Panc1 (cell line): ENCODE data around the gene MB21D2. TPM values are rescaled to one million over a fixed set of nuclear protein-coding genes. Genes with fewer than 3 reads are reported as not detected.

Source experiments
- ATAC-seq: fragments of 200-7000 bp; cut with Tn5 transposase; 2 replicates; pipeline ENCODE4 v1.9.1; 2020; ENCODE audit warnings: mild to moderate bottlenecking, moderate library complexity
- BruUV-seq: library from RNA; stranded (reverse); fragments of 400-500 nt; replicated peaks from 2 replicates; lab custom pipeline; 2021; lab: Mats Ljungman, UMichigan
- CTCF ChIA-PET: fragments of 300-600 bp; sonication (Branson Sonifier 250); formaldehyde crosslinking; loops from one replicate; lab custom pipeline; 2022; ENCODE audit warnings: antibody characterized with exemption; lab: Charles Lee
- POLR2A ChIA-PET: fragments of 300-600 bp; sonication (Branson Sonifier 250); formaldehyde crosslinking; loops from one replicate; lab custom pipeline; 2022; ENCODE audit warnings: antibody characterized with exemption; lab: Charles Lee
- DNase-seq: peaks from one replicate; pipeline ENCODE4 v3.0.0-alpha.2; 2010; ENCODE audit warnings: low read depth, low spot score
- H3K27ac ChIP-seq: 2 replicates; pipeline ENCODE4 v1.5.1; 2011; ENCODE audit warnings: mild to moderate bottlenecking, low read length, inconsistent platforms
- H3K27me3 ChIP-seq: fragments of 200-500 bp; sonication (Bioruptor generic); 2 replicates; pipeline ENCODE4 v1.6.0; 2014; ENCODE audit warnings: low read length, inconsistent platforms; ENCODE audit not compliant: control insufficient read depth, insufficient read depth
- H3K36me3 ChIP-seq: fragments of 200-500 bp; sonication (Bioruptor generic); 2 replicates; pipeline ENCODE4 v1.5.1; 2014; ENCODE audit warnings: inconsistent platforms, mild to moderate bottlenecking, low read length, moderate library complexity; ENCODE audit not compliant: control insufficient read depth, insufficient read depth
- H3K4me1 ChIP-seq: 2 replicates; pipeline ENCODE4 v1.5.1; 2011; ENCODE audit warnings: inconsistent platforms, mild to moderate bottlenecking, low read length, moderate library complexity; ENCODE audit not compliant: control insufficient read depth, insufficient read depth
- H3K4me3 ChIP-seq, 2 experiments: 2 replicates each; pipeline ENCODE4 v1.5.1; 2011 to 2012; ENCODE audit warnings: low read depth in 2 of 2, low read length in 2 of 2, mild to moderate bottlenecking in 2 of 2, inconsistent platforms in 1 of 2, moderate library complexity in 1 of 2
- H3K9me3 ChIP-seq: fragments of 200-500 bp; sonication (Bioruptor generic); 2 replicates; pipeline ENCODE4 v1.5.1; 2014; ENCODE audit warnings: low read depth, mild to moderate bottlenecking, inconsistent platforms, low read length, moderate library complexity; ENCODE audit not compliant: control insufficient read depth, insufficient read depth
- POLR2AphosphoS5 ChIP-seq: IDR thresholded peaks from 2 replicates; pipeline ENCODE4 v1.6.1; 2012; ENCODE audit warnings: mild to moderate bottlenecking, low read depth, low read length, moderate library complexity
- SIN3A ChIP-seq: IDR thresholded peaks from 2 replicates; pipeline ENCODE4 v1.6.1; 2012; ENCODE audit warnings: low read depth, mild to moderate bottlenecking, low read length, moderate library complexity, borderline replicate concordance; ENCODE audit not compliant: insufficient read depth
- TCF7L2 ChIP-seq: IDR thresholded peaks from 2 replicates; pipeline ENCODE4 v1.6.1; 2011; ENCODE audit warnings: mild to moderate bottlenecking, low read depth, low read length, inconsistent platforms
- in situ Hi-C: cut with HindIII; loops from 2 replicates; pipeline ENCODE4 v1.10.0; 2016; ENCODE audit warnings: low sequenced_read_pairs, low pct_unique_long_range_greater_than_20kb
- intact Hi-C: fragments of 100-400 bp; cut with micrococcal nuclease; formaldehyde crosslinking; loops from one replicate; pipeline ENCODE4 v1.10.0; 2022; ENCODE audit not compliant: unreplicated experiment
- total RNA-seq: library from RNA; stranded (reverse); gene quantifications from one replicate; pipeline ENCODE4 v1.2.1, GENCODE V29; 2021; ENCODE audit not compliant: unreplicated experiment
- TF ChIP-seq, protein P1 (sequence below): fragments of 450-650 bp; IDR thresholded peaks from 2 replicates; pipeline ENCODE4 v1.5.1; 2017; ENCODE audit warnings: mild to moderate bottlenecking
- TF ChIP-seq, protein P2 (sequence below), 2 experiments: IDR thresholded peaks; 2 replicates each; pipeline ENCODE4 v1.6.1; 2011 to 2012; ENCODE audit warnings: low read depth in 2 of 2, control low read depth in 1 of 2, low read length in 1 of 2, mild to moderate bottlenecking in 1 of 2, moderate library complexity in 1 of 2; ENCODE audit not compliant: insufficient read depth in 1 of 2

Gene MB21D2
- total RNA-seq, 1 experiment from 2014 or later: 7.8 TPM

DNA sequence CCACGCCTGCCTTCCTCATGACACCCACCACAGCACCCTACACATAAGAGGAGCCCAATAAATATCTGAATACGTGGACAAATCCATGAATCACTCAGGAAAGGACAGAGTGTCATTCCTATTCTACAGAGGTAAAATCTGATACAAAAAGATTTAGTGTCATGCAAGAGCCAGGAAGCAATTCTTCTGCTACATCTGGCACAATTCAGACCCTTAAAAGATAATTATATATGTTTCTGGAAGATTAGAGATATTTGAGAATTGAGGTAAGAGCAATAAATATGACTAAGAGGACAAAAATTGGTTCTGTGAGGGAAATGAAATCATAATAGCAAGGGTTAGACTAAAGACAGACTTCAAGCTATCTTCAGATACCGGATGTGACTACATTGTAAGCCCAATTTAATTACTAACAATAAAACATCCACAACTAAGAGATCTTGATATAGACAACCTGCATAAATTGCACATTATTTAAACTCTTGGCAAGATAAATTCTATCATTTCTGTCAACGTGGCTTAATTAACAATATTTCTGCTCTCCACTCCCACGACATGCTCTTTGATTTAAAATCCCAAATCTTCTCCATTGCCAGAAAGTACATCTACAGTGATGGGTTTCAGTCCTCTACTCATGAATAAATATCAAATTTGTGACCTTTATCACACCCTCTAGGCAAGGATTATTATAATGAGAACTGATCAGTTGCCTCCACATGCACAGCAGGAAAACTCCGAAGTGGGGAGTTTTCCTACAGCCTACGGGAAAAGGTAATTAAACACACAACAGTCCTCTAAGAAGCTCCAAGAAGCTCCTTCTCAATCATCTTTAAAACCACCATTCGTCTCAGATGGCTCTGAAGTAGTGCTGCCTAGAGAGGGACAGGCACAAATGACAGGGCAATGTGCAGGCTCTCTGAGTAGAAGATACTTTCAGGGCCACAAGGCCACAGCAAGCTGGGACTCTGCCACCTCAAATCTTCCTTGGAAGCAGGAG lies 32.6 kb downstream of the MB21D2 start:
- no peak overlapping the region for H3K4me3 ChIP-seq
- in situ Hi-C loops: no loop called here
- CTCF ChIA-PET: interaction anchor here (0.6 kb wide), 1 partner anchor 901 kb away, joined by 4 read pairs; no protein-coding TSS in a partner anchor
- intact Hi-C loops: loop anchor here (5.0 kb wide), 1 partner anchor 53 kb away; no protein-coding TSS in a partner anchor
- TF ChIP-seq, protein P1, sequence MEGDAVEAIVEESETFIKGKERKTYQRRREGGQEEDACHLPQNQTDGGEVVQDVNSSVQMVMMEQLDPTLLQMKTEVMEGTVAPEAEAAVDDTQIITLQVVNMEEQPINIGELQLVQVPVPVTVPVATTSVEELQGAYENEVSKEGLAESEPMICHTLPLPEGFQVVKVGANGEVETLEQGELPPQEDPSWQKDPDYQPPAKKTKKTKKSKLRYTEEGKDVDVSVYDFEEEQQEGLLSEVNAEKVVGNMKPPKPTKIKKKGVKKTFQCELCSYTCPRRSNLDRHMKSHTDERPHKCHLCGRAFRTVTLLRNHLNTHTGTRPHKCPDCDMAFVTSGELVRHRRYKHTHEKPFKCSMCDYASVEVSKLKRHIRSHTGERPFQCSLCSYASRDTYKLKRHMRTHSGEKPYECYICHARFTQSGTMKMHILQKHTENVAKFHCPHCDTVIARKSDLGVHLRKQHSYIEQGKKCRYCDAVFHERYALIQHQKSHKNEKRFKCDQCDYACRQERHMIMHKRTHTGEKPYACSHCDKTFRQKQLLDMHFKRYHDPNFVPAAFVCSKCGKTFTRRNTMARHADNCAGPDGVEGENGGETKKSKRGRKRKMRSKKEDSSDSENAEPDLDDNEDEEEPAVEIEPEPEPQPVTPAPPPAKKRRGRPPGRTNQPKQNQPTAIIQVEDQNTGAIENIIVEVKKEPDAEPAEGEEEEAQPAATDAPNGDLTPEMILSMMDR: no peak
- TF ChIP-seq, protein P2, sequence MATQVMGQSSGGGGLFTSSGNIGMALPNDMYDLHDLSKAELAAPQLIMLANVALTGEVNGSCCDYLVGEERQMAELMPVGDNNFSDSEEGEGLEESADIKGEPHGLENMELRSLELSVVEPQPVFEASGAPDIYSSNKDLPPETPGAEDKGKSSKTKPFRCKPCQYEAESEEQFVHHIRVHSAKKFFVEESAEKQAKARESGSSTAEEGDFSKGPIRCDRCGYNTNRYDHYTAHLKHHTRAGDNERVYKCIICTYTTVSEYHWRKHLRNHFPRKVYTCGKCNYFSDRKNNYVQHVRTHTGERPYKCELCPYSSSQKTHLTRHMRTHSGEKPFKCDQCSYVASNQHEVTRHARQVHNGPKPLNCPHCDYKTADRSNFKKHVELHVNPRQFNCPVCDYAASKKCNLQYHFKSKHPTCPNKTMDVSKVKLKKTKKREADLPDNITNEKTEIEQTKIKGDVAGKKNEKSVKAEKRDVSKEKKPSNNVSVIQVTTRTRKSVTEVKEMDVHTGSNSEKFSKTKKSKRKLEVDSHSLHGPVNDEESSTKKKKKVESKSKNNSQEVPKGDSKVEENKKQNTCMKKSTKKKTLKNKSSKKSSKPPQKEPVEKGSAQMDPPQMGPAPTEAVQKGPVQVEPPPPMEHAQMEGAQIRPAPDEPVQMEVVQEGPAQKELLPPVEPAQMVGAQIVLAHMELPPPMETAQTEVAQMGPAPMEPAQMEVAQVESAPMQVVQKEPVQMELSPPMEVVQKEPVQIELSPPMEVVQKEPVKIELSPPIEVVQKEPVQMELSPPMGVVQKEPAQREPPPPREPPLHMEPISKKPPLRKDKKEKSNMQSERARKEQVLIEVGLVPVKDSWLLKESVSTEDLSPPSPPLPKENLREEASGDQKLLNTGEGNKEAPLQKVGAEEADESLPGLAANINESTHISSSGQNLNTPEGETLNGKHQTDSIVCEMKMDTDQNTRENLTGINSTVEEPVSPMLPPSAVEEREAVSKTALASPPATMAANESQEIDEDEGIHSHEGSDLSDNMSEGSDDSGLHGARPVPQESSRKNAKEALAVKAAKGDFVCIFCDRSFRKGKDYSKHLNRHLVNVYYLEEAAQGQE (IDR thresholded peaks at IDR 0.05; ENCODE audit: insufficient read depth in 1 of 2, low read depth in 2 of 2, low read length in 1 of 2): no peak
- TF ChIP-seq TCF7L2 (no peak), POLR2AphosphoS5 (no peak), SIN3A (no peak)
- POLR2A ChIA-PET: interaction anchor here (1.1 kb wide), 1 partner anchor 33 kb away, joined by 3 read pairs; no protein-coding TSS in a partner anchor
- H3K9me3 ChIP-seq: no peaks in the 10 kb centered on the region
- H3K36me3 ChIP-seq: no peaks in the 10 kb centered on the region
- peaks cover 74% of the 10 kb centered on the region for H3K4me1 ChIP-seq
- H3K27me3 ChIP-seq: no peaks in the 10 kb centered on the region
- H3K27ac ChIP-seq: peak overlapping the region; percentile 80
- DNase-seq (no peak), ATAC-seq (no peak)
- no TSS peak for BruUV-seq

DNA sequence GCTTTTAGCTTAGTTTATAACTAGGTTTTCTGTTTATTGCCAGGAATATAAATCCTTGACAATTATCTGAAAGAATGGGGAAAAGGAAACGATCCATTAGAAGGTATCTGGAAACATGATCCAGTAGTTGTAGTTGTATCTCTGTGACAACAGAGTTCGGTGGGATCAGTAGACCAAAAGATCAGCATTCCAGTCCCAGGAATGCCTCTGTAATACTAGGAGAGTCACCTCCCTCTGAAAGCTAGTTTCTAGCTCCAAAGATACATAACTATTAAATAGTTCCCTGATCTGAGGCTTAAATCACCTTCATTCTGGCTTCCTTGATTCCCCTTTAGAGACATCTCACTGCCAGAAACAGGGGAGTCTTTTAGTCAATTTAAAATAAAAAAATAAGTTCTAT lies 34.1 kb downstream of the MB21D2 start:
- DNase-seq (no peak), ATAC-seq (no peak)
- intact Hi-C loops: no loop called here
- Histone ChIP-seq H3K27ac (peak overlapping the region; percentile 74), H3K4me3 (no peak overlapping the region), H3K9me3 (no peaks in the 10 kb centered on the region), H3K36me3 (no peaks in the 10 kb centered on the region), H3K27me3 (no peaks in the 10 kb centered on the region), H3K4me1 (peaks cover 58% of the 10 kb centered on the region)
- in situ Hi-C loops: no loop called here
- TF ChIP-seq, protein P1: no peak
- TF ChIP-seq POLR2AphosphoS5 (no peak), TCF7L2 (no peak), SIN3A (no peak)
- TF ChIP-seq, protein P2 (IDR thresholded peaks at IDR 0.05; ENCODE audit: insufficient read depth in 1 of 2, low read depth in 2 of 2, low read length in 1 of 2): no peak
- ChIA-PET POLR2A (interaction anchor here (0.5 kb wide), 1 partner anchor 720 kb away, joined by 3 read pairs; no protein-coding TSS in a partner anchor), CTCF (no interaction called here)
- BruUV-seq: no TSS peak
